Measurements from ENCODE around the gene PLXNA4.

- TF ChIP-seq POLR2A (IDR thresholded peaks at IDR 0.05; ENCODE audit: low read length), result no peak
- no peak for TF ChIP-seq GATA1 (IDR thresholded peaks at IDR 0.05; ENCODE audit: low read depth, low read length)
Observed at GRCh38 chr7:132097550-132098134, 478.6 kb downstream of the PLXNA4 start.

Measured in erythroblast (primary cell).